A549 (cell line): Measurements from ENCODE around the gene ATXN10.

Experiments
- CTCF ChIP-seq: fragments of >200 bp; sonication (Bioruptor Twin); formaldehyde crosslinking; IDR thresholded peaks from 3 replicates; pipeline ENCODE4 v1.5.1; 2016
- MAX ChIP-seq: IDR thresholded peaks from 2 replicates; pipeline ENCODE4 v1.6.1; 2012

DNA sequence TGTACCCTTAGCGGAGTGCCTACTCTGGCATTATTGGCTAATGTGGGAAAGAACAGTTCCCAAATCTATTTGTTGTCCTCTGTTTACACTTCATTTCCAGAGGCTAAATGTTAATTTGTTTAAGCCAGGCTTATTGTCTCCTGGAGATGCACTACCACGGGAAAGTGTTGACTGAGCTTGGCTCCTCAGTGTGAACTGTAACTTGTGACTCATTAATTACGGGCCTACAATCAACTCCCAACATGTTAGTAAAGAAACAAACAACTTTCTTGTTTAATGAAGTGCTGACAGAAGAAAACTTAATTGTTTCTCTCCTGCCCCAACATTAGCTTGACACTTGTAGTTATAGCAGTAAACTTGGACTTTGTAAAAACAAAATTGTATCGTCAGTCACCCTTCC is 130.4 kb downstream of the ATXN10 start:
- TF ChIP-seq CTCF: no peak
- TF ChIP-seq MAX: no peak
